Activated CD4-positive, alpha-beta T cell treated with anti-CD3 and anti-CD28 coated beads, Interleukin-2, amount 10 ng/mL, durations not matched to agents 24 days and 14 days (primary cell): ENCODE data around the gene ATXN7L2. TPM values are rescaled to one million over a fixed set of nuclear protein-coding genes. Genes with fewer than 3 reads are reported as not detected.
"Not testable (repeated sequence)": the region's sequence is repeated elsewhere in the genome, so short reads cannot be mapped to it uniquely, and the experiment has no call there.

Experiments used
- DNase-seq: peaks from one replicate; pipeline ENCODE4 v3.0.0; 2022
- H3K27ac Mint-ChIP-seq: one replicate; pipeline ENCODE4 v1.8.0; 2022; ENCODE audit warnings: mild to moderate bottlenecking, mixed read lengths
- H3K27me3 Mint-ChIP-seq: one replicate; pipeline ENCODE4 v1.8.0; 2022; ENCODE audit warnings: mixed read lengths
- H3K36me3 Mint-ChIP-seq: one replicate; pipeline ENCODE4 v1.8.0; 2022; ENCODE audit warnings: low read depth, mild to moderate bottlenecking, mixed read lengths
- H3K4me1 Mint-ChIP-seq: one replicate; pipeline ENCODE4 v1.8.0; 2021; ENCODE audit warnings: mixed read lengths
- H3K4me3 Mint-ChIP-seq: one replicate; pipeline ENCODE4 v1.8.0; 2022; ENCODE audit warnings: mild to moderate bottlenecking, moderate library complexity, mixed read lengths
- H3K9me3 Mint-ChIP-seq: one replicate; pipeline ENCODE4 v1.8.0; 2021; ENCODE audit warnings: mixed read lengths
- intact Hi-C: fragments of 100-400 bp; cut with micrococcal nuclease; formaldehyde crosslinking; loops from one replicate; pipeline ENCODE4 v1.15.1; 2023
- total RNA-seq: library from RNA; stranded (reverse); gene quantifications from 2 replicates; pipeline ENCODE4 v1.2.3, GENCODE V29; 2022

ATXN7L2 gene
- total RNA-seq, 1 donor from 2014 or later: 15.1 TPM

DNA sequence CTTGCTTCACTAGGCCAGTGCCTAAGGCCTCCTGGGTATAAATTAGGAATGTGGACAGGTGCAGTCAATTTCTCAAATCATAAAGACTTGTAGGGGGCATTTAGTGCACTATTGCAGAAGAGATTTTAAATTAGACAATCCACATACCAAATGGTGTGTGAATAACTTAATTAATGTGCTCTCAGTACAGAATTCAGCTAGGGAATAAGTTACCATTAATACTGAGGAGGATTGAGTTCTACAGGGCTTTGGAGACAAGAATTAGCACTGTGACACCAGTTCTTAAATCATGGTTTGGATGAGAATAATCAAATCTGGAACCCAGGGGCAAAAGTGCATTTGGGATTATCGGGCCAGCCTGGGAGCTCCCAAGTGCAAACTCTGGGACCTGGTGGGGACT, 15.6 kb upstream of the ATXN7L2 start:
- no peak overlapping the region for H3K27ac Mint-ChIP-seq
- intact Hi-C loops: no loop called here
- H3K9me3 Mint-ChIP-seq: no peaks in the 10 kb centered on the region
- DNase-seq: no peak
- no peaks in the 10 kb centered on the region for H3K36me3 Mint-ChIP-seq
- peaks cover 80% of the 10 kb centered on the region for H3K27me3 Mint-ChIP-seq
- H3K4me3 Mint-ChIP-seq: no peak overlapping the region
- H3K4me1 Mint-ChIP-seq: peaks cover 5% of the 10 kb centered on the region

DNA sequence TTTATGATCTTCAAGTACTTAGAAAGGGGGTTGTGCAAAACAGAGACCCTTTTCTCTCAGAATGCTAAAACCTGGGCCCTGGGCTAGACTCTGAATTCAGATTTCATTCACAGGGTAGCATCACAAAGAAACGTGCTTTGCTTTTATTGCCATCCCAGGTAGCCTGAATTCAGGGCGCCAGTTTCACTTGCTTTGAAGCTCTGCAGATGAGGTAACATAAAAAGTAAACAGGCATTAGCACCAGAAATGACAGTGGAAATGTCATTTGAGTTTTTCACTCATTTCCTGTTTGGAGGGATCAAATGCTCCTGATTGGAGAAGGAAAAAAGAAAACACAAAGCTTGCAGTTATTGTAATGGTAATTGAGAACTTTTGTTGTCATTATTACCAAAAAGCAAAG, 14.8 kb upstream of the ATXN7L2 start:
- DNase-seq: peak; percentile 57
- Mint-ChIP-seq H3K9me3 (no peaks in the 10 kb centered on the region), H3K27me3 (peaks cover 76% of the 10 kb centered on the region), H3K36me3 (no peaks in the 10 kb centered on the region), H3K4me3 (no peak overlapping the region), H3K4me1 (peaks cover 5% of the 10 kb centered on the region), H3K27ac (no peak overlapping the region)
- intact Hi-C loops: no loop called here

DNA sequence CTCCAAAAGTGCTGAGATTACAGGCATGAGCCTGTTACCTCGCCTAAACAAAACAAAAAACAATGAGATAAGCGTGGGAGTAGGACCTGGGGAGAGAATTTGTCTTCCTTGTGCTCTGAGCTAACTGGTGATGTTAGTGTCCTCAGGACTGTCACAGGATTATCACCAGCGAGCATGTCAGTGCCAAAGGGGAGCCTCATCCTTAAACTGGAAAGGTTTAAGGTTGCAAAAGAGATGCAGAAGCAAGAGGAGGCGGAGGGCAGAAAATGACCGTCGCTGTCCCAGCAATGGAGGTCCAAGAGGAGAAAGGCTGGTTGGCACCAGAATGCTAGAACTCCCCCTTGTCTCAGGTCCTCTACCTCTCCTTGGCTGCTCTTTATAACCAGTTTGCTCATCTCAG, 13.5 kb upstream of the ATXN7L2 start:
- Mint-ChIP-seq H3K4me3 (no peak overlapping the region), H3K27me3 (peaks cover 67% of the 10 kb centered on the region), H3K9me3 (no peaks in the 10 kb centered on the region)

GRCh38 chr1:109472779-109473178, 10.9 kb upstream of the ATXN7L2 start:
- H3K4me1 Mint-ChIP-seq: peaks cover 2% of the 10 kb centered on the region
- DNase-seq: no peak
- H3K27me3 Mint-ChIP-seq: peaks cover 57% of the 10 kb centered on the region
- no peak overlapping the region for H3K27ac Mint-ChIP-seq
- H3K9me3 Mint-ChIP-seq: no peaks in the 10 kb centered on the region
- no peak overlapping the region for H3K4me3 Mint-ChIP-seq
- H3K36me3 Mint-ChIP-seq: no peaks in the 10 kb centered on the region
- intact Hi-C loops: no loop called here

More for the DNA sequence above, 13.5 kb upstream of the ATXN7L2 start:
- Mint-ChIP-seq H3K27ac (no peak overlapping the region), H3K36me3 (no peaks in the 10 kb centered on the region), H3K4me1 (peaks cover 5% of the 10 kb centered on the region)
- DNase-seq: no peak
- intact Hi-C loops: no loop called here

GRCh38 chr1:109473284-109474057, 10.2 kb upstream of the ATXN7L2 start:
- H3K27ac Mint-ChIP-seq, H3K4me1 Mint-ChIP-seq, H3K36me3 Mint-ChIP-seq, intact Hi-C loops, DNase-seq, H3K4me3 Mint-ChIP-seq, H3K9me3 Mint-ChIP-seq: not testable (repeated sequence)
- H3K27me3 Mint-ChIP-seq: peaks cover 50% of the 10 kb centered on the region

DNA sequence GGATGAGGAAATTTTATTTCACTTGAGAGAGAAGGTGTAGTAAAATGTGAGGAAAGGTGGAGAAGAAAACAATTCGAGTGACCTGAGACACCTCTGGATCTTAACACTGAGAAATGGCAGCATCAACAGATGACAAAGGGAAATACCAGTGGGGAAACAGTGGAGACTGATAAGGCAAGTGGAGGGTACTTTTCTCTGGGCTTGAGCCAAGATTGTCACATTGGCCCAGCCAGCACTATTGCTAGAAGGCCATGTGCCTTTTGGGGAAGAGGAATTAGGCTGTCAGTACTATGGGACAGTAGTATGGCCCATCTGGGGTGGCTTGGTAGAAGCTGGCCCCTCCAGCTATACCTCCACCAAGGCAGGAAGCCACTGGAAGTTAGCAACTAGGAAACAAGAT, 9.0 kb upstream of the ATXN7L2 start:
- no peaks in the 10 kb centered on the region for H3K9me3 Mint-ChIP-seq
- H3K4me3 Mint-ChIP-seq: no peak overlapping the region
- peaks cover 46% of the 10 kb centered on the region for H3K27me3 Mint-ChIP-seq
- DNase-seq: no peak
- H3K27ac Mint-ChIP-seq: no peak overlapping the region
- no peaks in the 10 kb centered on the region for H3K36me3 Mint-ChIP-seq
- H3K4me1 Mint-ChIP-seq: peaks cover 7% of the 10 kb centered on the region
- intact Hi-C loops: no loop called here

GRCh38 chr1:109475261-109475660, 8.4 kb upstream of the ATXN7L2 start:
- Mint-ChIP-seq H3K4me3 (no peak overlapping the region), H3K36me3 (no peaks in the 10 kb centered on the region), H3K9me3 (no peaks in the 10 kb centered on the region), H3K27me3 (peaks cover 46% of the 10 kb centered on the region), H3K4me1 (peaks cover 7% of the 10 kb centered on the region), H3K27ac (no peak overlapping the region)
- intact Hi-C loops: no loop called here
- no peak for DNase-seq

GRCh38 chr1:109476825-109477224, 6.9 kb upstream of the ATXN7L2 start:
- no peaks in the 10 kb centered on the region for H3K36me3 Mint-ChIP-seq
- H3K9me3 Mint-ChIP-seq: no peaks in the 10 kb centered on the region
- intact Hi-C loops: no loop called here
- H3K4me3 Mint-ChIP-seq: no peak overlapping the region
- H3K4me1 Mint-ChIP-seq: peaks cover 7% of the 10 kb centered on the region
- H3K27ac Mint-ChIP-seq: no peak overlapping the region
- H3K27me3 Mint-ChIP-seq: peaks cover 44% of the 10 kb centered on the region
- DNase-seq: no peak

DNA sequence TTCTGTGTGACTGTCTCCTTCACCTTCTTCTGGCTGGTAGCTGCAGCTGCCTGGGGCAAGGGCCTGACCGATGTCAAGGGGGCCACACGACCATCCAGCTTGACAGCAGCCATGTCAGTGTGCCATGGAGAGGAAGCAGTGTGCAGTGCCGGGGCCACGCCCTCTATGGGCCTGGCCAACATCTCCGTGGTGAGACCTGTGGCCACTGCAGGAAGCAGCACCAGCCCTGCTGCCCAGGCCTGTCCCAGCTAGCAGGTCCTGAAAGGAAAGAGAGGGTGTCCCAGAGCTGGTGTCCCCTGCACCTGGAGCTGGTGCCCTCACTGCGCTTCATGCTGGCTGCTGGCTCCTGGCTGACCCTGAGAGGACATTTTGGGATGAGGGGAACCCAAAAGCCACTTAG, 5.9 kb upstream of the ATXN7L2 start:
- Mint-ChIP-seq H3K27me3 (peaks cover 40% of the 10 kb centered on the region), H3K4me1 (peaks cover 15% of the 10 kb centered on the region), H3K36me3 (no peaks in the 10 kb centered on the region), H3K4me3 (no peak overlapping the region), H3K27ac (no peak overlapping the region), H3K9me3 (no peaks in the 10 kb centered on the region)
- DNase-seq: peak; percentile 57
- intact Hi-C loops: no loop called here

GRCh38 chr1:109478806-109479205, 4.9 kb upstream of the ATXN7L2 start:
- H3K4me3 Mint-ChIP-seq: no peak overlapping the region
- peaks cover 22% of the 10 kb centered on the region for H3K4me1 Mint-ChIP-seq
- H3K27me3 Mint-ChIP-seq: peaks cover 36% of the 10 kb centered on the region
- intact Hi-C loops: no loop called here
- H3K27ac Mint-ChIP-seq: no peak overlapping the region
- no peaks in the 10 kb centered on the region for H3K9me3 Mint-ChIP-seq
- no peaks in the 10 kb centered on the region for H3K36me3 Mint-ChIP-seq
- peak; percentile 86 for DNase-seq

DNA sequence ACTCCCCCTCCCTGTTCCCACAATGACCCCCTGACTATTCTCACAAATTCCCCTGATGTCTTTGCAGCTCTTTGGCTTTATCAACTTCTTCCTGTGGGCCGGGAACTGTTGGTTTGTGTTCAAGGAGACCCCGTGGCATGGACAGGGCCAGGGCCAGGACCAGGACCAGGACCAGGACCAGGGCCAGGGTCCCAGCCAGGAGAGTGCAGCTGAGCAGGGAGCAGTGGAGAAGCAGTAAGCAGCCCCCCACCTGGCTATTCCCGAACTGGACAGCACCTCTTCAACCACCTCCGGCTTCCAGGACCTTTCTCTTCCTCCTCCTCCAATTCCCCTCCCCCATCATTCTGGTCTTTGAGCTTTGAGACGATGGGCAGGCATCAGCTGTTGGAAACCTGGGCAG, 4.4 kb upstream of the ATXN7L2 start:
- DNase-seq: no peak
- Mint-ChIP-seq H3K4me1 (peaks cover 25% of the 10 kb centered on the region), H3K9me3 (no peaks in the 10 kb centered on the region), H3K27me3 (peaks cover 34% of the 10 kb centered on the region), H3K36me3 (peaks cover 2% of the 10 kb centered on the region), H3K4me3 (no peak overlapping the region), H3K27ac (no peak overlapping the region)
- intact Hi-C loops: no loop called here

DNA sequence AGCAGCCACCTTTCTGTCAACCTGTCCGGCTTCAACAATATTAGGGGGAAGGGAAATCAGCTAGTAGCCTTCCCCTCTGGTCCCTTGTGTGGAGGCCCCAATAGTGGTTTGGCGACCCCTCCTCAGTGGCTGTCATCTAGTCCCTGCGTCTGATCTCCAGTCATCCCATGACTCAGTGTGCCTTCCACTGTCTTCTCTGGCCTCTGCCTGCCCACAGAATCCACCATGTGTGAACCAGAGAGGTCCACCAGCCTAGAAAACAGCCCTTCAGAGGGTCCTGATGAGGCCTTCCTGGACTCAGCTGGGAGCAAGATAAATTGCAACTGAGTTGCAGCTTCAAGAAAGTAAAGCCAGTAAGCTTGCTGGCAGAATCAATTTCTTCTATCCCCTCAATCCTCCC, 3.8 kb upstream of the ATXN7L2 start:
- intact Hi-C loops: loop anchor here (10.0 kb wide), 1 partner anchor 365 kb away; the partner anchor contains the start of gene ELAPOR1
- Mint-ChIP-seq H3K4me1 (peaks cover 31% of the 10 kb centered on the region), H3K36me3 (peaks cover 2% of the 10 kb centered on the region), H3K27me3 (peaks cover 31% of the 10 kb centered on the region), H3K4me3 (no peak overlapping the region), H3K9me3 (no peaks in the 10 kb centered on the region), H3K27ac (no peak overlapping the region)
- no peak for DNase-seq

- Mint-ChIP-seq H3K27me3 (peaks cover 24% of the 10 kb centered on the region), H3K27ac (no peak overlapping the region), H3K9me3 (no peaks in the 10 kb centered on the region), H3K4me3 (no peak overlapping the region), H3K4me1 (peaks cover 42% of the 10 kb centered on the region), H3K36me3 (peaks cover 7% of the 10 kb centered on the region)
- peak; percentile 55 for DNase-seq
- intact Hi-C loops: loop anchor here (10.0 kb wide), 1 partner anchor 367 kb away; the partner anchor contains the start of gene ELAPOR1
These were observed 2.1 kb upstream of the ATXN7L2 start for GRCh38 chr1:109481646-109482045.

GRCh38 chr1:109482242-109482641, 1.5 kb upstream of the ATXN7L2 start:
- H3K36me3 Mint-ChIP-seq: peaks cover 7% of the 10 kb centered on the region
- no peak overlapping the region for H3K27ac Mint-ChIP-seq
- H3K4me1 Mint-ChIP-seq: peaks cover 43% of the 10 kb centered on the region
- H3K4me3 Mint-ChIP-seq: peak overlapping the region; percentile 96
- intact Hi-C loops: loop anchor here (10.0 kb wide), 1 partner anchor 367 kb away; the partner anchor contains the start of gene ELAPOR1
- peaks cover 24% of the 10 kb centered on the region for H3K27me3 Mint-ChIP-seq
- no peak for DNase-seq
- no peaks in the 10 kb centered on the region for H3K9me3 Mint-ChIP-seq
